Stimulated activated CD4-positive, alpha-beta T cell treated with anti-CD3 and anti-CD28 coated beads, TNF-alpha, amount 100 ng/mL, for 1 hour (primary cell): Measurements from ENCODE around the gene SYCN.

Experiments
- DNase-seq, 3 donors: peaks; one replicate each; pipeline ENCODE4 v3.0.0-alpha.2; 2020; ENCODE audit warnings: low read depth in 3 of 3, low spot score in 1 of 3

SYCN gene

DNA sequence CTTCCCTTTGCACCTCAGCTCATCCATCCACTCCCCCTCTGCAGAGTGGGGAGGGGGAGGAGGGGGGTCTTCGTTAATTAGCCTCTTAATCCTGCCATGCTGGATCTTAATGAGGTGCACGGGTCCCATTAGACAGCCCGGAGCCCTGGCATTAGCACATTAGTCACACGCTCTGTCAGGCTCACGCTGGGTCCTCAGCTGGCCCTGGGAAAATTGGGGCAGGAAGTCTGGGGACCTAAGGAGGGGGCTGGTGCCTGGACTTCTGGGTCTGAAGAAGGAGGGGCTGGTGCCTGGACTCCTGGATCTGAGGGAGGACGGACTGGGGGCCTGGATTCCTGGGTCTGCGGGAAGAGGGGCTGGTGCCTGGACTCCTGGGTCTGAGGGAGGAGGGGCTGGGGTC, 7.7 kb downstream of the SYCN start:
- no peak for DNase-seq

DNA sequence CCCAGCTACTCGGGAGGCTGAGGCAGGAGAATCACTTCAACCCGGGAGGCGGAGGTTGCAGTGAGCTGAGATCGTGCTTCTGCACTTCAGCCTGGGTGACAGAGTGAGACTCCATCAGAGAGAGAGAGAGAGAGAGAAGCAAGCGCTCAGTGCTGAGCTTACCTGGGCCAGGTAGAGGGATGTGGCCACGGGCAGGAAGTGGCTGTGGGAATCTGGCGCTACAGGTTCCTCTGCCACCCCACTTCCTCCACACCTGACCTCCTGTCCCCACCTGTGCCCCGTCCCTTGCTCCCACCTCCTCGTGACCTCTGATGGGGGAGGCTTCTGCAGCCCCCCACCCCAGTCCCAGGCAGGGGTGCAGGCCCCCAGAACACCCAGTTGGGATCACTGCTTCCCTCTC, 8.3 kb downstream of the SYCN start:
- no peak for DNase-seq

DNA sequence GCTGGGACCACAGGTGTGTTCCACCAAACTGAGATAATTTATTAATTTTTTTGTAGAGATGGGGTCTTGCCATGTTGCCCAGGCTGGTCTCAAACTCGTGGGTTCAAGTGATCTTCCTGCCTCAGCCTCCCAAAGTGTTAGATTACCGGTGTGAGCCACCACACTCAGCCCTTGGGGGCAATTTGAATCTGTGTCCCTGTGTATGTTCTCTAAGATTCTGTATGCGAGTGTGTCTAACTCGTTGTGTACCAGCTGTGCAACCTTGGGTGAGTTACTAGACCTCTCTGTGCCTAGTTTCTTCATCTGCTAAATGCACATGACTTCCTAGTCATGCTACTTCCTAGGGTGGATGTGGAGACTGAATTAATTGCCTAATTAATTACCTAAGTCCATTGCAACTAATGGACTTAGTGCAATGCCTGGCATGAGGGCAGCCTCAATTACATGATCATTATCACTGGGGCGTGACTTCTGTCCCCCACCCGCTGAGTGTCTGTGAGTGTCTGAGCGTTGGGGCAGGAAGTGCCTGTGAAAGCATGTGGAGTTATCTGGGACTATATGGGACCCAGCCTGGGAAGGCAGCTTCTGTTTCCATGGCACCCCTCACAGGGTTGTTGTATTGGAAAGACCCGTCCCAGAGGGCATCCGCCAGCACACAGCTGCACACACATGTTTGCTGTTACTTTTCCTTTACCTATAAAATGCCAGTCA, 9.1 kb downstream of the SYCN start:
- no peak for DNase-seq

DNA sequence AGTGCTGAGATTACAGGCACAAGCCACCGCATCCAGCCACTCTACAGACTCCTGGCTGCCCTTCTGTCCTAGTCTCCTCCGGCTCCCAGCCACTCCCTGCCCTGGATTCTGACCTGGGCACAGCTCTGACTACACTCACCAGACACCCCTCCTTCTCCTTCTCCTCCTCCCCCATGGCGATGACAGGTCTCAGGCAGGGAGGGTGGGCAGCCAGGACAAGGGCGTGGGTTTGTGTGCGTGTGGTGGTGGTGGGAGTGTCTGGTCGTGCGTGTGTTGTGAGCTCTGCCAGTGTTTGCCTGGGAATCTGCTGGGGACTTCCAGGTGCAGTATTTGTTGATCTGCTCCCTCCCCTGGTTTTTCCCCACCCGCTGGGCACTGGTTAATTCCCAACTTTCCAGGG, 10.3 kb downstream of the SYCN start:
- no peak for DNase-seq

DNA sequence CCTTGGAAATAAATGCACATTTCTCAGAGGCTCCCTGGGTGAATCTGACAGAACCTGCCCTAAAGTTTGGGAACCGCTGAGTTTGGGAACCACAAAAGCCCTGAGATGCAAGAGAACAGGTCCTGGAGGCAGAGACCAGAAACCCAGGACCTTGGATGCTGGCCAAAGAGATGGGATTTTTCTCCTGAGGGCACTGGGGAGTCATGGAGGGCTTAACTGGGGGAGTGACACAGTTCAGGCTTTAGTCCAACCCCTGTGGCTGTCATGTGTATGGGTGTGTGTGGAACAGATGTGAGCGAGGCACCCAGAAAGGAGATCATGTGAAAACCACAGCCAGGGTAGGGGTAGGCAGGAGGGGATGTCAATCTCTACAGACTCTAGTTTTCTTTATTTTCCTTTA, 11.2 kb downstream of the SYCN start:
- no peak for DNase-seq

DNA sequence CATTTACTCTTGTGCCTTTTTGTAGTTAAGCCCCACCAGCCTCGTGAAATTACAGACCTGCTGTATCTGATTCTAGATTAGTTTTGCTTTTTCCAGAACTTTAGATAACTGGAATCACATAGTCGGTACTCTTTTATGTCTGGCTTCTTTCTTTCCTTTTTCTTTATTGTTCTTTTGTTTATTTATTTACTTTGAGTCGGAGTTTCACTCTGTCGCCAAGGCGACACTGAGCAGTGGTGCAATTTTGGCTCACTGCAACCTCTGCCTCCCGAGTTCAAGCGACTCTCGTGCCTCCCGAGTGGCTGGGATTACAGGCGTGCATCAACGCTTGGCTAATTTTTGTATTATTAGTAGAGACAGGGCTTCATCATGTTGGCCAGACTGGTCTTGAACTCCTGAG, 13.3 kb downstream of the SYCN start:
- DNase-seq = no peak

DNA sequence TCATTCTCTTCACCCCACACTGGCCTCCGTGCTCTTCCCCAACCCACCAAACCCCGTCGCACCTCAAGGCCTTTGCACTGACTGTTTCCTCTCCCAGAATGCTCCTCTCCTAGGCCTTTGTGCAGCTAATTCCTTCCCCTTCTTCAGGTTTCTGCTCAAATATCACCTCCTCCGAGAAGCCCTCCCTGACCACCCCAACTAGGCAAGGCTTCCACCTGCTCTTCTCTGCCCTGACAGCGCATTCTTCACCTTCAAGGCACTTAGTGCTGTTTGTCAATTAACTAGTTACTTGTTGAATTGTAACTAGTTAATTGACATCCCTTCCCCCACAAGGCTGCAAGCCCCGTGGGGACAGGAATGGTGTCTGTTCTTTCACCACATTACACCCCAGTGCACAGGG, 15.1 kb downstream of the SYCN start:
- DNase-seq = no peak

DNA sequence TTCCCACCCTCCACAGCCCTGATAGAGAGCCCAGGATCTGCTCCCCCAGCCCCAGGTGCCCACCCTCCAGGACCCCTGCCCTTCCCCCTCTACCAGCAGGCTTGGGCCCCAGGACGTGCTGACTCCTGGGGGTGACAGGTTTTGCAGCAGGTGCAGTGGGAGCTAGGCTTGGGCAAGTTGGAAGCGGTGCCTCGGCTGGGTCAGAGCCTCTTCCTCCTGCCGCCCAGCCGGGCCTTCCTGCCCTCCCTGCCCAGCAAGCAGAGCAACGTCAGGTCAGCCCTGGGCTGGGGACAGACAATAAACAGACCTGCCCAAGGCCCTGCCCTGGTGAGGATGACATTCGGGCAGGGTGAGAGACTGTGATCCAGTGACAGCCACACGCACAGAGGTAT, 16.5 kb downstream of the SYCN start:
- no peak for DNase-seq

DNA sequence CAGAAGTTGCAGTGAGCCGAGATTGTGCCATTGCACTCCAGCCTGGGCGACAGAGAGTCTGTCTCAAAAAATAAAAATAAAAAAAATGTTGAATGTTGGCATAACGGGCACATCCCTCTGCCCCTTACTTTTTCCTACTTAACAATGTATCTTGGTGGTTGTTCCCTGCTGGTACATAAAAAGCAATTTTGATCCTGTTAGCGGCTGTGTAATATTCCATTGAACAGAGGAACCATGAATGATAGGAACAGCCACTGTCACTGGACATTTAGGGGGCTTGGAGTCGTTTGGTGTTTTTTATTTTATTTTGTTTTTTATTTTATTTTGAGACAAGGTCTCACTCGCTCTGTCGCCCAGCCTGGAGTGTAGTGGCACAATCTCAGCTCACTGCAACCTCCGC, 17.7 kb downstream of the SYCN start:
- DNase-seq = no peak

DNA sequence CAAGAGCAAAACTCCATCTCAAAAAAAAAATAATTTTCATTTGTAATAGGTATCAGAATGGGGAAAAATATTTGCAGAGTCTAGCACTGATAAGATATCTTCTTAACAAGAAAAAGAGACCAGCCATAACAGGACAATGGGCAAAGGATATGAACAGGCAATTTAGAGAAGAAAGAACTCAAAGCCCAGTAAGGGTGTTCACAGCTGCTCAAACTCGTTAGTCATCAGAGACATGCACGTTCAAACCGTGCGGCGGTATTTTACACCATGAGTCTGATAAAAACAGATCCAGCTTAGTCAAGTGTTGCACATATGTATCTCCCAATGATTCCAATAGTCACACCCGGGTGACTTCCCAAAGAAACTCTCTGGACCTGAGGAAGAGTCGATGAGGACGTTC, 21.0 kb downstream of the SYCN start:
- DNase-seq = no peak

DNA sequence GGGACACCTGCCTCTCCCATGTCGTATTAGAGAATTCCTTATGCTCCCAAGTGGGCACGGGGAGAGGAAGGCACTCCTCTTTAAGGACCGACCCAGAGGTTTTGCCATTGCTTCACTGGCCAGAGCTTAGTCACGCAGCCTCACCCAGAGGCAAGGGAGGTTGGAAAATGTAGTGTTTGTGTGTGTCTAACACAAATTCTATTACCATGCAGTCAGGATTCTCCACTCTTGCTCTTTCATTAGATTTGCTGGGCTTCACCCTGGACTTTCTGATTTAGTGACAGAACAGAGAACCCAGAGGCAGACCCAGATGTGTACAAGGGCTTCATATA, 21.9 kb downstream of the SYCN start:
- no peak for DNase-seq

DNA sequence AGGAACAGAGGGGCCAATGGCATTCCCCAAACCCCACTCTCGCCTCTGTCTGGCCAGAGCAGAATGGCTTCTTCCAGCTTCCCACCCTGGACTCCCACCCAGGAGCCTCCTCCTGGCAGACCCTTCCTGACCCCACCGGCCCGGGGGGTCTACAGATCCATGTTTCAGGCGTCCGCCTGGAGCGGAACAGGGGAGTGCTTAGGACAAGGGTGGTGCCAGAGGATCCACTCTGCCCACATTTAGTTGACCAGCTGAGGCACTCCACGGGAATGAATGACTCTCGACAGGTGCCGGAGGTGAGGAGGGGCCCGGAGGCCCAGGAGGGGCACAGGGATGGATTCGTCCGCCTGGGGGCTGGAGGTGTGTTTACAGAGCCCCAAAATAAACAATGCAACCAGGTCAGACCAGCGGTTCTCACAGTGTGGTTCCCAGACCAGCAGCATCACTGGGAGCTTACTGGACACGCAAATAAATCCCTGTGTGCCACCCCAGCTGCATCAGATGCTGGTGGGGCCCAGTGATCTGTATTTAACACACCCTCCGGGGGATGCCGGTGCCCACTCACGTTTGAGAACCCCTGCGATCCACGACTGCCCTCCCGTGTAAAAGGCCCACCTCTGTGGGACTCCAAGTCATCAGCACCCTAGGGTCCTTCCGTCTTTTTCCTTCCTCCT, 22.4 kb downstream of the SYCN start:
- no peak for DNase-seq

DNA sequence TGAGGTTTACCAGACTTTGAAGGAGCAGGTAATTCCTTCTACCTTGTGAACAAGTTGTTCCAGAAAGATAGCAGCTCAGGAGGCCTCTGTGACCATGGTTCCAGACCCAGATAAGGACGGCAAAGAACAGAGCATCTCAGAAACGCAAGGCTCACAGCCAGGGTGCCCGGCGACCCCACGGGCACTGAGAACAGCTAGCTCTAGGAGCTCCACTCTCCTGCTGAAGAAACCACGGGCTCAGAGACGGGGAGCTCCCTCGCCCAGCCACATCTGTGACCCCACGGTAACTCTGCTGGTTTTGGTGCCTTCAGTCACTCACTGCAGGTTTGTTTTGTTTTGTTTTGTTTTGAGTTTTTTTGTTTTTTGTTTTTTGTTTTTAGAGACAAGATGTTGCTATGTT, 23.3 kb downstream of the SYCN start:
- DNase-seq = no peak

DNA sequence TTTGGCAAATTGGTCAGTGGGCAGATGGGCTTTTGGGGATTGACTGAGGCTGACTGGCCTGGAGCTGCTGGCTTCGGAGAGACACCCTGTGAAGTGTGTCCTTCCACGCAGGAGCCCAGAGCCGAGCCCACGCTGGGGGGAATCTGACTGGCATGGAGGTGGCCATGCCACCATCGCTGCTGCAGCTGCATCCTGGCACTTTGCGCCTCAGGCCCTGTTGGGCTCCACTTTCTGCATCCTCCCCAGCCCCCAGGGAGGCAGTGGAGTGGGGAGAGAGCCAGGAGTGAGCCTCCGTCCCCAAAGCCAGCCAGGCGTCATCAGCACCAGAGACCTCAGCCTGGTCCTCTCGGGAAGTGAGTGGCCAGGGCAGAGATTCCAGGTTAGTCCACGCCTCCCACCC, 24.3 kb downstream of the SYCN start:
- no peak for DNase-seq

DNA sequence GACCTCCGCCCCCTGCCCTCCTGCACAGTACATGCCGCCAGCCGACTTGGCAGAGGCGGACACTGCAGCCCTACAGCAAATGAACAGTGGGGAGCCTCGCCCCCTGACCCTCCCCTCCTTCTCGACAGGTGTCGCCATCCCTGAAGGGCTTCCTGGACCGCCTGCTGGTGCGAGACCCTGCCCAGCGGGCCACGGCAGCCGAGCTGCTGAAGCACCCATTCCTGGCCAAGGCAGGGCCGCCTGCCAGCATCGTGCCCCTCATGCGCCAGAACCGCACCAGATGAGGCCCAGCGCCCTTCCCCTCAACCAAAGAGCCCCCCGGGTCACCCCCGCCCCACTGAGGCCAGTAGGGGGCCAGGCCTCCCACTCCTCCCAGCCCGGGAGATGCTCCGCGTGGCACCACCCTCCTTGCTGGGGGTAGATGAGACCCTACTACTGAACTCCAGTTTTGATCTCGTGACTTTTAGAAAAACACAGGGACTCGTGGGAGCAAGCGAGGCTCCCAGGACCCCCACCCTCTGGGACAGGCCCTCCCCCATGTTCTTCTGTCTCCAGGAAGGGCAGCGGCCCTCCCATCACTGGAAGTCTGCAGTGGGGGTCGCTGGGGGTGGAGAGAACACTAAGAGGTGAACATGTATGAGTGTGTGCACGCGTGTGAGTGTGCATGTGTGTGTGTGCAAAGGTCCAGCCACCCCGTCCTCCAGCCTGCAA, 25.6 kb downstream of the SYCN start:
- DNase-seq = no peak

DNA sequence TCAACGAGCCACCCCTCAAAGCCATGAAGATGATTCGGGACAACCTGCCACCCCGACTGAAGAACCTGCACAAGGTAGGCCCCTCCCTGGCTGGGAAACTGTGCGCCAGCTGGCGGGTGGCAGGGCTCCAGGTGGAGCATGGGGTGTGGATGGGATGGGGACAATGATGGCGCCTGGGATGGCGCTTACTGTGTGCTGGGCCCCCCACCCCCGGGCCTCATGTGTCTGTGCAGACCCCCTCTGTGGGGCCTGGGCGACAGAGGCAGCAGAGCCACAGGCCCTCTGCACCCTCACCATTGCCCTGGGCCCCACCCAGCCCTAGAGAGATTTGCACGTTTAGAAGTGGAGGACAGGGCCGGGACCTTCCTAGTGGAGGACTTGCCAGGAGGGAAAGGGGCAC, 26.3 kb downstream of the SYCN start:
- no peak for DNase-seq

DNA sequence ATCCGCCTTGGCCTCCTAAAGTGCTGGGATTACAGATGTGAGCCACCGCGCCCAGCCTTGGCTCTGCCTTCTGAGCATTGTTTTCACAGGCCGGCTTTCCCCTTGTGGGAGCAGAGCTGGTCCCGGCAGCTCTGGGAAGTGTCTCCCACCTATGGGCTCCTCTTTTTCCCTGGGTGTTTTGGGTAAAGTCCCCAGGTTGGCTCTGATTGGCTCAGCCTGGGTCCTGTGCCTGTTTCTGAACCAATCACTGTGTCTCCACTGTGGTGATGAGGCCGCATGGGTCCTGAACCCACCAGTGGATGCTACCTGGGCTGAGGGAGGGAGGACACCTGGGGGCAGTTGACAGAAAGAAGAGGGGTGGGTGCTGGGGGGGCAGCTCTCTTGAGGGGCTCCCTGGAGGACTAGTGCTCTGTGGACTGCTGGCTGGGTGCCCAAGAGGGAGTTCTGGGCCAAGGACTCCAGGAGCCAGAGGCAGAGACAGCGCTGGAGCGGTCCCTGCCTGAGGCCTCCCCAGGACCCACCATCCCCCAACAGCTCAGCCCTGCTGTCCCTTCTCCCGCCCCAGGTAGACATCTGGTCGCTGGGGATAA, 26.9 kb downstream of the SYCN start:
- no peak for DNase-seq

DNA sequence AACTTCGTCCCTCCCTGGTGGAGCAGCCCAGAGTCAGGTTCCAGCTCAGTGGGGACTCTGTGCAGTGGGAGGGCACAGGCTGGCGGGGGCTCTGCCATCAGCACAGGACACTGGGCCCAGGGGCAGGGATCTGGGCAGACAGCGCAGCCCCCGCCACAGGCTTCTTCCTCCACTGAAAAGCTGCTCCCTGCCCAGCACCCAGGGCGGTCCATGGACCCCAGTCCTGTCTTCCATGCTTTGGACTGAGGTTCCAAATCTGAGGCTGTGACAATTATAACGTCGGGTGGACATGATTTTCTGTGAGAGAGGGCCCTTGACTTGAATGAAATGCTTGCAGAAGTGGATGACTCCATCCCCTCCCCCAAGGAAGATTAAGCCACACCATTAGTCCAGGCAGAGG, 28.5 kb downstream of the SYCN start:
- DNase-seq = no peak

DNA sequence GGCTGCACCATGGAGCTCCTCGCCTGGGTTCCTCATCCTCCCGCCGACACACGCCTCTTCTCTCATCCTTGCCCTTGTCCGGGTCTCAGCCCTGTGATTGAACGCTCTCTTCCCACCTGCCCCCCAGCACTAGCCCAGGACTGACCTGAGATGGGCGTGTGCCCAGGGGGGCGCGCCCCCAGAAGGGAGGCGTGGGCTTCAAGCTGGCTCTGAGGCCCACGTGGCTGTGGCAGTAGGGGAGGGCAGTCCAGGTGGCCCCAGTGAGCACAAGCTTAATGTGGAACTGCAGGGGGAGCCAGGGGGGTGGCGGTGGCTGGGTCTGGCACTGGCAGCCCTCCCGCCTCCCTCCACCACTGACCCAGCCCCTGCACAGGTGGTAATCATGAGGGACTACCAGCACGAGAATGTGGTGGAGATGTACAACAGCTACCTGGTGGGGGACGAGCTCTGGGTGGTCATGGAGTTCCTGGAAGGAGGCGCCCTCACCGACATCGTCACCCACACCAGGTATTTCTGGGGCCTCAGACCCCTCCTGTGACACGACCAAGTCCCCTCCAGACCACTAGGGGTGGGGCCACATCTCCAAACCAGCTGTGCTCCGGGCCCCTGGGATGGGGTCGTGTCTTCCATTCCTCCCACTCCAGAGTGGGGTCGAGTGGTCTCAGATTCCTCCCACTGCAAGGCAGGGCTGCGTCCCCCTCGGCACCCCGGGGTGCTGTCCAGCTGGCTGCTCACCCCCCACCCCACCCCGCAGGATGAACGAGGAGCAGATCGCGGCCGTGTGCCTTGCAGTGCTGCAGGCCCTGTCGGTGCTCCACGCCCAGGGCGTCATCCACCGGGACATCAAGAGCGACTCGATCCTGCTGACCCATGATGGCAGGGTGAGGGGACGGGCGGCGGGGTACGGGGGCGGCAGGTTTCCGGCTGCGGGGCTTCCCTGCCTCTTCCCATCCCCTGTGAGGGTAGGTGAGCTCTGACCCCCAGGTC, 29.2 kb downstream of the SYCN start:
- no peak for DNase-seq

DNA sequence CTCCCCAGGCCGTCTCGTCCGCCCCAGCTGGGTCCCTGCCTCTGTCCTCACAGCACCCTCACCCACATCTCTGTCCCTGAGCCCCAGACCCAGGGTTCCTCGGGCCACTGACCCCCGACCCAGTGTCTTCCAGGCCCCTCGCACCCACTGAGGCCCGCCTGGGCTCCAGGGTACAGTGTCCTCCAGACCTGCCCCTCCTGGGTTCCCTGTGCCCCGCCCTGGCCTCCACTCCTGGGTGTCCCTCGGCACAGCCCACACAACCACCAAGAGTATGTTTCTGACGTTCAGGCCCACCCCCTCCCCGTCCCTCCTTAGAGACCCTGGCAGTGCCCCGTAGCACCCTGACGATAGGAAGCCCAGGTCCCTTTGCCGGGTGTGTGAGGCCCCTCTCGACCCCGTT, 29.9 kb downstream of the SYCN start:
- DNase-seq = no peak

DNA sequence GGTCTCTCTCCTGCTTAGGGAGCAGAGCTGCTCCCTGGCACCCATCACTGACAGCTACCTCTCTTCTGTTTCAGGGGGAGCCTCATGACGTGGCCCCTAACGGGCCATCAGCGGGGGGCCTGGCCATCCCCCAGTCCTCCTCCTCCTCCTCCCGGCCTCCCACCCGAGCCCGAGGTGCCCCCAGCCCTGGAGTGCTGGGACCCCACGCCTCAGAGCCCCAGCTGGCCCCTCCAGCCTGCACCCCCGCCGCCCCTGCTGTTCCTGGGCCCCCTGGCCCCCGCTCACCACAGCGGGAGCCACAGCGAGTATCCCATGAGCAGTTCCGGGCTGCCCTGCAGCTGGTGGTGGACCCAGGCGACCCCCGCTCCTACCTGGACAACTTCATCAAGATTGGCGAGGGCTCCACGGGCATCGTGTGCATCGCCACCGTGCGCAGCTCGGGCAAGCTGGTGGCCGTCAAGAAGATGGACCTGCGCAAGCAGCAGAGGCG, 30.5 kb downstream of the SYCN start:
- DNase-seq = no peak
